Right lobe of liver (tissue), 6 donors: ENCODE measurements around the gene THAP7. TPM values are rescaled to one million over a fixed set of nuclear protein-coding genes. Genes with fewer than 3 reads are reported as not detected.

Source experiments
- ATAC-seq, 4 donors: fragments of 200-7000 bp; cut with Tn5 transposase; one replicate each; pipeline ENCODE4 v1.9.1; 2020; ENCODE audit warnings: mild to moderate bottlenecking in 4 of 4, moderate library complexity in 4 of 4
- DNase-seq, 3 donors: peaks; one replicate each; pipeline ENCODE4 v3.0.0-alpha.2; 2020
- H3K27ac ChIP-seq, 3 donors: fragments of 200-600 bp; one replicate each; pipeline ENCODE4 v1.8.0; 2022
- H3K27me3 ChIP-seq, 2 donors: fragments of 200-600 bp; one replicate each; pipeline ENCODE4 v1.8.0; 2022
- H3K36me3 ChIP-seq, 4 donors: fragments of 200-600 bp; sonication (generic) in 1 of 4; one replicate each; pipeline versions ENCODE4 v1.5.1 to v1.8.0; 2017 to 2022; ENCODE audit warnings: control low read depth in 1 of 4
- H3K4me1 ChIP-seq, 4 donors: fragments of 200-600 bp; sonication (generic) in 1 of 4; one replicate each; pipeline versions ENCODE4 v1.5.1 to v1.8.0; 2017 to 2022; ENCODE audit warnings: control low read depth in 1 of 4
- H3K4me3 ChIP-seq, 3 donors: fragments of 200-600 bp; one replicate each; pipeline ENCODE4 v1.8.0; 2022
- H3K9me3 ChIP-seq, 4 donors: fragments of 200-600 bp; sonication (generic) in 1 of 4; one replicate each; pipeline versions ENCODE4 v1.5.1 to v1.8.0; 2017 to 2022; ENCODE audit warnings: control low read depth in 1 of 4
- CTCF ChIP-seq, 4 donors: fragments of 200-600 bp in 3 of 4; fragments of 450-650 bp in 1 of 4; IDR thresholded peaks; one replicate each; pipeline versions ENCODE4 v1.5.1 to v1.8.0; 2016 to 2022; ENCODE audit warnings: antibody characterized with exemption in 4 of 4, mild to moderate bottlenecking in 2 of 4
- POLR2A ChIP-seq: fragments of 450-650 bp; IDR thresholded peaks from one replicate; pipeline ENCODE4 v1.6.1; 2017; ENCODE audit warnings: antibody characterized with exemption, mild to moderate bottlenecking
- WGBS: methylation state at CpG from one replicate; pipeline ENCODE4 v1.1.6; 2018; ENCODE audit warnings: low coverage, low lambda C conversion rate; ENCODE audit not compliant: insufficient coverage; ENCODE audit errors: missing lambda C conversion rate; 5-methylcytosine and 5-hydroxymethylcytosine counted together
- intact Hi-C, 2 donors: fragments of 100-400 bp; cut with DNase I; formaldehyde crosslinking; loops; one replicate each; pipeline versions ENCODE4 v1.11.2 to v1.14.1; 2022
- microRNA counts: library from miRNA; unstranded; fragments of <30 nt; microRNA quantifications from one replicate; lab custom pipeline; 2016
- microRNA-seq, 2 donors: library from miRNA; unstranded; fragments of <30 nt; microRNA quantifications; one replicate each; pipeline ENCODE4, GENCODE V29; 2019 to 2020
- small RNA-seq, 2 experiments: library from RNA; depleted of rRNA; stranded (forward); fragments of <200 nt; gene quantifications; one replicate each; pipeline ENCODE3, GENCODE V24; 2016
- total RNA-seq, 6 experiments: library from RNA; depleted of rRNA in 2 of 6; stranded (reverse); fragments of >200 nt in 2 of 6; fragmentation: NEBNext Ultra II Directional in 3 of 6; extraction: Animal tissue kit (Norgen Biotek cat#: 25700) in 3 of 6; gene quantifications; one replicate each; pipeline versions ENCODE4 v1.1.0 to v1.2.4, GENCODE V29; 2016 to 2023
- donor health status: DM: no; HTN: yes; CAD: no.
- donor health status: DM: no; HTN: no; CAD: no.
- donor health status: DM: no; HTN: no; CAD: no.
- donor health status: DM: no; HTN: yes; CAD: no.
- donor health status: DM: no; HTN: yes; CAD: no.

Gene THAP7
- total RNA-seq, 6 experiments from 2014 or later: 9.3 to 32.5 (median 15.6) TPM

- H3K36me3 ChIP-seq: peaks cover 0 to 14% (median 6%) of the 10 kb centered on the region in 4 donors
- TF ChIP-seq POLR2A (no peak), CTCF (IDR thresholded peaks at IDR 0.05) (no peak)
- no peaks in the 10 kb centered on the region for H3K9me3 ChIP-seq
- no peak for DNase-seq
- ATAC-seq: no peak
- peaks cover 0 to 59% (median 26%) of the 10 kb centered on the region in 4 donors for H3K4me1 ChIP-seq
- H3K27ac ChIP-seq: no peak overlapping the region
- intact Hi-C loops: loop anchor here in 1 of 2 donors (10.0 kb wide), 1 partner anchor 45 kb away; no protein-coding TSS in a partner anchor
- 78% methylated on average over 11 of the region's 13 CpGs for WGBS
- H3K27me3 ChIP-seq: no peaks in the 10 kb centered on the region
- H3K4me3 ChIP-seq: no peak overlapping the region
Measured at GRCh38 chr22:20949698-20950183, 52.2 kb downstream of the THAP7 start.

MicroRNA genes within 50 kb of the gene (microRNA counts, 767-probe panel; counts per million panel counts)
- microRNA hsa-miR-649 (lab: Ali Mortazavi, UCI): 237 counts per million

Small RNA genes within 50 kb of the gene (microRNA-seq; reads per million reads assigned to microRNA genes)
- 0 reads per million in 2 donors for gene MIR649

Small RNA genes within 50 kb of the gene (small RNA-seq; reads per million reads assigned to genes)
- 0 reads per million in 2 experiments for gene MIR649

Other genes with a start within 250 kb of the THAP7 start
- 100 to 1,000 TPM in 4 of 6 experiments, 10 to 100 TPM in 2; 49.7 to 615 (median 331) TPM for gene SERPIND1, start 228.0 kb downstream of the THAP7 start, total RNA-seq
- 10 to 100 TPM; 35.3 to 55.4 (median 47.7) TPM for gene PI4KA, start 143.3 kb downstream of the THAP7 start, total RNA-seq
- gene SNAP29, start 143.1 kb downstream of the THAP7 start, total RNA-seq: 10 to 100 TPM; 17.6 to 27.0 (median 22.4) TPM
- 10 to 100 TPM; 27.5 to 53.1 (median 35.2) TPM for gene CRKL, start 84.7 kb downstream of the THAP7 start, total RNA-seq
- gene AIFM3, start 34.9 kb downstream of the THAP7 start, total RNA-seq: 1 to 10 TPM in 3 of 6 experiments, under 1 TPM in 3; 0.37 to 1.4 (median 1.0) TPM
- 10 to 100 TPM; 22.7 to 33.3 (median 27.0) TPM for gene LZTR1, start 19.8 kb downstream of the THAP7 start, total RNA-seq
- gene P2RX6, start 13.0 kb upstream of the THAP7 start, total RNA-seq: 1 to 10 TPM in 1 of 6 experiments, under 1 TPM in 4, not detected in 1; 0.09 to 1.4 (median 0.42) TPM
- under 1 TPM in 5 of 6 experiments, not detected in 1; 0.12 to 0.35 (median 0.18) TPM for gene SLC7A4, start 30.4 kb upstream of the THAP7 start, total RNA-seq
- gene LRRC74B, start 43.8 kb upstream of the THAP7 start, total RNA-seq: not detected